ENCODE measurements around the gene FOXN1. TPM values are rescaled to one million over a fixed set of nuclear protein-coding genes. Genes with fewer than 3 reads are reported as not detected.

FOXN1 gene
- total RNA-seq, 1 donor from 2014 or later = not detected

DNA sequence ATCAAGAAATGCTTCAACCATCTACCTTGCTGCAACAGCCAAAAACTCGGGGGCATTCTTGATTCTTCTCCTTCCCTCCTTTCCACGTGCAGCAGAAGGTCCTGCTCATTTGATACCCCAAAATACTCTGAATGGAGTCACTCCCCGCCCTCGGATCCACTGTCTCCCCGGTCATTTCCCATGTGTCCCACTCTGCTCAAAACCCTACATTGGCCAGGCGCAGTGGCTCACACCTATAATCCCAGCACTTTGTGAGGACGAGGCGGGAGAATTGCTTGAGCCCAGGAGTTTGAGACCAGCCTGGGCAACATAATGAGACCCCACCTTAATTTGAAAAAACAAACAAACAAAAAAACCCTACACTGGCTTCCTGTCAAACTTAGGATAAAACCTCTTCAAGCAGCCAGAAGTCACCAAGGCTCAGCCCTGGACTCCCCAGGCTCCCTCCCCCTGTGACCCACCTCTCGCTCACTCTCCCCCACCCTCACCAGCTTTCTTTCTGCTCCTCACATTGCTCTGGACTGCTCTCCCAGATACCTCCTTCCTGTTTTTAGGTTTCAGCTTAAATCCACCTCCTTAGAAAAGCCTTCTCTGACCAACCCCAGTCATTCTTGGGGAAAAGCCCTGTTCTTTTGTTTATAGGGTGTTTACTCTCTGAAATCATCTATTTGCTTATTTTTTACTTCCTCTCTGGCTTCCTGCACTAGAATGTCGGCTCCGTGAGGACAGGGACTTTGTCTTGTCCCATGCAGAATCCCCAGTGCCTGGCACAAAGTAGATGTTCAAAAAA lies 29.9 kb upstream of the FOXN1 start:
- no peak for DNase-seq (ENCODE audit: extremely low read depth, low read depth, low spot score)

DNA sequence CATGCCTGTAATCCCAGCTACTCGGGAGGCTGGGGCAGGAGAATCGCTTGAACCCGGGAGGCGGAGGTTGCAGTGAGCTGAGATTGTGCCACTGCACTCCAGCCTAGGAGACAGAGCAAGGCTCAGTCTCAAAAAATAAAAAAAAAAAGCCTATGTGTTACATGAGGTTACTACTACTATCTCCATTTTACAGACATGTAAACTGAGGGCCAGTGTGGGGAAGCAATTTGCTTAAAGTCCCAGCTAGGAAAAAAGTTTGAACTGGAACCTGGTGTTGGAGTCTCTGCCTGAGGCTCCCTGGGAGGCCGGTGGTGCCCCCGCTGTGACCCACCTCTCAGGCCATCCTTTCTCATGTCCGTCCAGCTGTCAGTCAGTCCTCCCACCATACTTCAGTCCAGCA lies 28.2 kb upstream of the FOXN1 start:
- DNase-seq (ENCODE audit: extremely low read depth, low read depth, low spot score) = no peak

GRCh38 chr17:28478712-28479615 lies 27.2 kb upstream of the FOXN1 start:
- no peak for DNase-seq (ENCODE audit: extremely low read depth, low read depth, low spot score)

- no peak for DNase-seq (ENCODE audit: extremely low read depth, low read depth, low spot score)
These were observed 25.9 kb upstream of the FOXN1 start for GRCh38 chr17:28480278-28480677.

- DNase-seq (ENCODE audit: extremely low read depth, low read depth, low spot score) = no peak
These were observed 25.2 kb upstream of the FOXN1 start for GRCh38 chr17:28480799-28481571.

GRCh38 chr17:28482551-28483199 lies 23.5 kb upstream of the FOXN1 start:
- no peak for DNase-seq (ENCODE audit: extremely low read depth, low read depth, low spot score)

DNA sequence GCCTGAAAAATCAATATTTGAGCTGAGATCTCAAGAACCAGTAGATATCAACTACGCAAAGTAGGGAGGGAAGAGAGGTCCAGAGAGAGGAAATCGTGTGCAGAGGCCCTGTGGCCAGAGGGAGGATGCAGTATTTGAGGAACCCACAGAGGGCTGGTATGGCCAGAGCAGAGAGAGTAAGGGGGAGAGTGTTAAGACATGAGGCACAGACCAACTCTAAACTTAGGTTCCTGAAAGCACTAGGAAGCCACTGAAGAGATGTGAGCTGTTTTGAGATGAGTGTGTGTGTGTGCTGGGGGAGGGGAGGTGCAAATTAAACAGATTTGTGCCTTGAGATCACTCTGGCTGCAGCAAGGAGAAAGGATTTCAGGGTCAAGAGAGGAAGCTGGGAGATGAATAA lies 21.9 kb upstream of the FOXN1 start:
- no peak for DNase-seq (ENCODE audit: extremely low read depth, low read depth, low spot score)

- DNase-seq (ENCODE audit: extremely low read depth, low read depth, low spot score) = no peak
These were observed 21.1 kb upstream of the FOXN1 start for GRCh38 chr17:28485049-28485448.

DNA sequence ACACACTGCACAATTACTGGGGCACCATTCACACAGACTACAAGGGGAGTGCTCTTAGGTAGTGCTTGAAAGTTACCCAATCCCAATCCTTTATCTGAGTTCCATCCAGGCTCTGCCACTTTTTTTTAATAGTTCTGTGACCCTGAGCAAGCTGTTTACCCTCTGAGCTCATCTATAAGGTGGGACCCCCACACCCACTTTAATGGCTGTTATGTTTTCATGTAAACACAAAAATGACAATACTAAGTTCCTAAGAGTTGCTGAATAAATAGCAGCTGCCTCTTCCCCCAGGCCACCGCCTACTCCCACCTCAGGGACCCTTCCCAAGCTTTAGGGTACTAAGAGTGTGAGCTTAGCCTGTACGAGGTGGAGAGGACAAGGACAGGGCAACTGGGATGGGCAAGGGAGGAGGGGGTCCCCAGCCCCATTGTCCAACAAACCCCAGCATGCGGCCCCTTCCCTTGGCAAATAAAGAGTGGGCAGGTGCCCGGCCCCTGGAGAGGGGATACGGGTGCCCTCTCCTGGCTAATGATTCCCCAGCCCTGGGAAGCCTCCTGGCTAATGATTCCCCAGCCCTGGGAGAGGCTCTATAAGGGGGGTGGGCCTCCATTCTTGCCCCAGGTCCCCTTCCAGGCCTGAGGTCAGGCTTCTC lies 18.1 kb upstream of the FOXN1 start:
- no peak for DNase-seq (ENCODE audit: extremely low read depth, low read depth, low spot score)

GRCh38 chr17:28488533-28489276 lies 17.4 kb upstream of the FOXN1 start:
- no peak for DNase-seq (ENCODE audit: extremely low read depth, low read depth, low spot score)

GRCh38 chr17:28491286-28491685 lies 14.9 kb upstream of the FOXN1 start:
- DNase-seq (ENCODE audit: extremely low read depth, low read depth, low spot score) = no peak

- no peak for DNase-seq (ENCODE audit: extremely low read depth, low read depth, low spot score)
These were observed 14.3 kb upstream of the FOXN1 start for GRCh38 chr17:28491860-28492259.

GRCh38 chr17:28492352-28493310 lies 13.5 kb upstream of the FOXN1 start:
- no peak for DNase-seq (ENCODE audit: extremely low read depth, low read depth, low spot score)

- no peak for DNase-seq (ENCODE audit: extremely low read depth, low read depth, low spot score)
These were observed 12.7 kb upstream of the FOXN1 start for GRCh38 chr17:28493460-28493859.

DNA sequence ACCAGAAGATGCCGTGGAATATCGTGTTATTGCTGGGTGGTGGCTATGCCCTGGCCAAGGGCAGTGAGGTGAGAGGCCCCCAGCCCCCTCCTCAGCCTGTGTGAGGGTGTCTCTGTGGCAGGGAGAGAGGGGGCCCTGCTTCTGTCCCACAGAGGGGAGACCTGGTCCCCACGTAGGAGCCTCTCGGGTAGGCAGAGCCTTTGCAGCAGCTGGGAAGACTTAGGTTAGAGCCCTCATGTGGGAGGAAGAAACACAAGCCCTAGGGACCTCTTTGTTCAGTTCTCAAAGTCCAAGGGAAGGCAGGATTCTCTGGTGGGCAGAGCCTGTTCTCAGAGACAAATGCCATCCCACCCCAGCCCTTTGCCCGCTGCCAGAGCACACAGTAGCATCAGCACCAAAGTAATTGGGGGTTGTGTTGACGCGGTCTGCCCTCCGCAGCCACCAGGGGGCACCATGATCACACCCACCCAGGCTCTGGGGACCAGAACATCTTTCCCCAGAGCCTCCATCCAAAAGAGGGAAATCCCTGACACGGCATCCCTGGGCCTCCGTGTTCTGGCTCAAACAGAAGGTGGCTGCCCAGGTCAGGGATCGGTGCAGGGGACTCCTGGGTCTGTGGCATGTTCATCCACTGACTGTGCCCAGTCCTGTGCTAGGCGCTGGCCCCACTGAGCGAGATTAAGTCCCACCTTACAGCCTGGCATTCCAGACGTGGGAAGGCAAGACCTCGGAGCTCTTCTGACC lies 11.5 kb upstream of the FOXN1 start:
- peak; percentile 7 for DNase-seq (ENCODE audit: extremely low read depth, low read depth, low spot score)

DNA sequence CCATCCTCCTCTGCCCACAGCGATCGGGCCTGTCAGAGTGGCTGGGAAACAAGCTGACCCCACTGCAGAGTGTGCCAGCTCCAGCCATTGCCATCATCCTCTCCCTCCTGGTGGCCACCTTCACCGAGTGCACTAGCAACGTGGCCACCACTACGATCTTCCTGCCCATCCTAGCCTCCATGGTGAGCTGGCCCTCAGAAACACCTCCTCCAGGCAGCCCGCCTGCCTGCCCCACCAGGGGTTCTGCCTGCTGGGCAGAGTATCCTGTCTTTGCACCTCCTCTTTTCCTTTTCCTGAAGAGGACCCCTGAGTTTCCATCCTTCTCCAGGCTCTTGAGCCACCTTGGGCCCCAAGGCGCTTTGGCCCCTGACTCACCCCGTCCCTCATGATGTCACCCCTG lies 10.5 kb upstream of the FOXN1 start:
- DNase-seq (ENCODE audit: extremely low read depth, low read depth, low spot score) = no peak

GRCh38 chr17:28497931-28498330 lies 8.2 kb upstream of the FOXN1 start:
- no peak for DNase-seq (ENCODE audit: extremely low read depth, low read depth, low spot score)
